Kasumi-1 (cell line): ENCODE results near the gene EFR3B.
A peak's percentile ranks its signal among the peaks of the same experiment; 100 is the strongest.

Experiments used
- DNase-seq, 2 experiments: peaks; one replicate each; lab custom pipeline; 2025; lab: John Stamatoyannopoulos, UW

EFR3B gene

GRCh38 chr2:25187729-25188350 is 146.0 kb downstream of the EFR3B start:
- DNase-seq, result no peak

GRCh38 chr2:25188405-25188804 is 146.5 kb downstream of the EFR3B start:
- DNase-seq, result no peak

GRCh38 chr2:25190536-25190935 is 148.7 kb downstream of the EFR3B start:
- DNase-seq, result no peak

- no peak for DNase-seq
Observed at GRCh38 chr2:25194576-25195122, 152.8 kb downstream of the EFR3B start.

DNA sequence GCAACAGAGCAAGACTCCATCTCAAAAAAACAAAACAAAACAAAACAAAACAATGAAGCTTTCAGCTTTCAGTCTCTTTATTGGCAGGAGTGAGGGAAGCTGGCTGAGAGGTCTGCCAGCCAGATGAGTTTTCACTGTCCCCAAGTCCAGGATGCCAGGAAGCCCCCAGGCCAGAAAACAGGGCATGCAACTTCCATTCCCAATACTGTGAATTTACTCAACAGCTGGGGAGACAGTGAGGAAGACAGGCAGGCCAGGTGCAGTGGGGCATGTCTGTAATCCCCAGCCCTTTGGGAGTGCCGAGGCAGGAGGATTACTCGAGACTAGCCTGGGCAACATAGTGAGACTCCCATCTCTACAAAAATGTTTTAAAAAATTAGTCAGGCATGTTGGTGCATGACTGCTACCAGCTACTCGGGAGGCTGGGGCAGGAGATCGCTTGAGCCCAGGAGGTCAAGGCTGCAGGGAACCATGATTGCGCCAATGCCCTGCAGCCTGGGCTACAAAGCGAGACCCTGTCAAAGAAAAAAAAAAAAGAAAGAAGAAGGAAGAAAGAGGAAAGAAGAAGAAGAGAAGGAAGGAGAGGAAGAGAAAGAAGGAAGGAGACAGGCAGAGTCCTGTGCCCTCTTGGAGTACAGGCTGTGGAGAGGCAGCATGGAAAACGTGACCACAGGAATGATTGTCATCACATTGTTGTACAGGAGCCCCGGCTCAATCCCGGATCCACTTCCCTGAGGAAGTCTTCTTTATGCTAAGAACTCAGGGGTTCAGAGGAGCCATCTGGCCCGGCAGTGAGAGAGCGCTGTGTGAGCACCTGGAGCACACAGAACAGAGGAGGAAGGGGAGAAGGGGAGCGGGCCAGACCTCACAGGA is 155.7 kb downstream of the EFR3B start:
- no peak for DNase-seq

GRCh38 chr2:25198209-25198525 is 156.3 kb downstream of the EFR3B start:
- DNase-seq, result no peak

DNA sequence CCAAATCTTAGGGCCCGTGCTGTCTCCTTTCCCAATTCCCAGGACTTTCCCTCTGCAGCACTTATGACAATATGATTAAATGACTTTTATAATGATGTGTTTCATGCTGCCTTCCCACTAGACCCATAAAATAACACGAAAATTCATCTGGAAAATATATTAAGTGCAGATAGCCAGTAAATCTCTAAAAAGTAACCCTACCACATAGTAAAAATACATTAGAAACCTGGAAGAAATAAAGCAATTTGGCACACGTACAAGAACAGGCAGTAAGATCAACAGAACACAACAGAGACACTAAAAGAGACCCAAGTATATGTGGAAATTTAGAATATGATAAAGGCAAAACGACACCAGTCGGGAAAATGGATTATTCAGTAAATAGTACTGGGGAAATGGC is 156.7 kb downstream of the EFR3B start:
- no peak for DNase-seq

GRCh38 chr2:25201265-25201664 is 159.4 kb downstream of the EFR3B start:
- no peak for DNase-seq

- no peak for DNase-seq
Observed at GRCh38 chr2:25201794-25202193, 159.9 kb downstream of the EFR3B start.

- DNase-seq, result no peak
Observed at GRCh38 chr2:25202275-25202674, 160.4 kb downstream of the EFR3B start.

DNA sequence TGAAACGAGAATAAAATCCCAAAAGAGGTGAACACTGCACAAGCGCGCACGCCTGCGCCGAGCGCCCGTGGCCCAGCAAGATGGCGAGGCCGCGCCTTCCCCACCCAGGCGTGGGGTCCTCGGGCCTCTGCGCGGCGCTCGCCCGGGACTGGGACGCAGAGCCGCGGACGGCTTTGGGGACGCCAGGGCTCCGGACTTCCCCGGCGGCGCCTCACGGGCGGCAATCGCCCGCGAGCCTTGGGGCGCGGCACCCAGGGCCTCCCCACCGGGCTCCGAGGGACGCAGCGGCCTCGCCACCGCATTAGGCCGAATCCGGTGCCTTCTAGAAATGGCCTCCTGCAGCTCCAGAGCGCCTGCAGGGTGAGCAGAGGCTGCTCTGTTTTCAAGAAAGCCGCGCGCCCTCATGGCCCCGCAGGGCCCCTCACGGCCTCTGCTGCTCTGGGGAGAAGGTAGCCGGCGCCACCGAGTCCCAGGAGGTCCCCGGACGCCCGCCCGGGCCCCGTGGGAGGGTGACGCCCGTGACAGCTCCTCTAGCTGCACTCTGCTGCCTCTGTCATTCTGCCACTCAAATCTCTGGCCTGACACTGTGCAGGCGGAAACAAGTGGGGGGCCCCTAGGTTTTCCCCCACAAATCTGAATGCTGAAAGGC is 162.4 kb downstream of the EFR3B start:
- DNase-seq, result no peak

- DNase-seq, result peak; percentile 38 to 44
Observed at GRCh38 chr2:25207078-25207545, 165.2 kb downstream of the EFR3B start.
